ENCODE data around the gene PTPRF.

DNA sequence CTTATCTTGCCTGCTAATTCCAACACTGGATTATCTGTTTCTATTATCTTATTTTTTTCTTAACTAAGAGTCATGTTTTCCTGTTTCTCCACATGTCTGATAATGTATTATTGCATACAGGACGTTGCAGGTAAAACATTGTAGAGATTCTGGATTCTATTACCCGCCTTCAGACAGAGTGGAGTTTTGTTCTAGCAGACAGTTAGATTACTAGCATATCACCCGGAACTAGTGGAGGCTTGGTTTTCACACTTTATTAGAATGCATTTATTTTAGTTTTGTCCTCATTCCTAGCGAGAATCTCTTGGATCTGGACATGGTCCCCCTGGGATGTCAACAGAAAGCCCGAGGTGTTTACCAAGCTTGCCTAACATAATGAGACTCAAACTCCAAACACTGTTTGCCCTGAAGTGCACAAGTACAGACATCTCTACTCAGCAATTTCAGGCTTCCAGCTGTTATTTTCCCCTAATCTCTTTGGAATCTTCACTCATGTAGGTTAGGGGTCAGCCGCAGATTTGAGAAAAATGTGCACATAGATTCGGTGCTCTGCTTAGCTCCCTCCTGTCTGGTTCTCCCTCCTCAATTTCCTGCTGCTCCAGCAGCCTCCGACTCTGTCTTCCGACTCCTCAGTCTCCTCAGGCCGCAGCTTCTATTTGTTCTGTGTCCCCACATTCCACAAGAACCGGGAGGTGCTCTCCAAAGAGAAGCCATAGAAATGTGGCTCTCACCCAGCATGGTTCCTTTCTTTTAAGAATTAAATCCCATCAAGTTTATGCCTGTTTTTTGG is 36.8 kb upstream of the PTPRF start:
- TF ChIP-seq, protein P1, sequence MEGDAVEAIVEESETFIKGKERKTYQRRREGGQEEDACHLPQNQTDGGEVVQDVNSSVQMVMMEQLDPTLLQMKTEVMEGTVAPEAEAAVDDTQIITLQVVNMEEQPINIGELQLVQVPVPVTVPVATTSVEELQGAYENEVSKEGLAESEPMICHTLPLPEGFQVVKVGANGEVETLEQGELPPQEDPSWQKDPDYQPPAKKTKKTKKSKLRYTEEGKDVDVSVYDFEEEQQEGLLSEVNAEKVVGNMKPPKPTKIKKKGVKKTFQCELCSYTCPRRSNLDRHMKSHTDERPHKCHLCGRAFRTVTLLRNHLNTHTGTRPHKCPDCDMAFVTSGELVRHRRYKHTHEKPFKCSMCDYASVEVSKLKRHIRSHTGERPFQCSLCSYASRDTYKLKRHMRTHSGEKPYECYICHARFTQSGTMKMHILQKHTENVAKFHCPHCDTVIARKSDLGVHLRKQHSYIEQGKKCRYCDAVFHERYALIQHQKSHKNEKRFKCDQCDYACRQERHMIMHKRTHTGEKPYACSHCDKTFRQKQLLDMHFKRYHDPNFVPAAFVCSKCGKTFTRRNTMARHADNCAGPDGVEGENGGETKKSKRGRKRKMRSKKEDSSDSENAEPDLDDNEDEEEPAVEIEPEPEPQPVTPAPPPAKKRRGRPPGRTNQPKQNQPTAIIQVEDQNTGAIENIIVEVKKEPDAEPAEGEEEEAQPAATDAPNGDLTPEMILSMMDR (IDR thresholded peaks at IDR 0.05), result no peak
- no peak for TF ChIP-seq ZFX (IDR thresholded peaks at IDR 0.05; ENCODE audit: borderline replicate concordance)

Measured in 22Rv1 (cell line).